Stimulated activated CD4-positive, alpha-beta T cell treated with anti-CD3 and anti-CD28 coated beads, Interleukin-12 subunit alpha, Interleukin-12 subunit beta, amount 100 ng/mL, for 48 hours (primary cell): ENCODE data around the gene ARSH.
"Not testable (repeated sequence)": the region's sequence is repeated elsewhere in the genome, so short reads cannot be mapped to it uniquely, and the experiment has no call there.

Source experiments
- DNase-seq, 3 donors: peaks; one replicate each; pipeline ENCODE4 v3.0.0-alpha.2; 2020; ENCODE audit warnings: low read depth in 2 of 3, low spot score in 1 of 3

ARSH gene, protein sequence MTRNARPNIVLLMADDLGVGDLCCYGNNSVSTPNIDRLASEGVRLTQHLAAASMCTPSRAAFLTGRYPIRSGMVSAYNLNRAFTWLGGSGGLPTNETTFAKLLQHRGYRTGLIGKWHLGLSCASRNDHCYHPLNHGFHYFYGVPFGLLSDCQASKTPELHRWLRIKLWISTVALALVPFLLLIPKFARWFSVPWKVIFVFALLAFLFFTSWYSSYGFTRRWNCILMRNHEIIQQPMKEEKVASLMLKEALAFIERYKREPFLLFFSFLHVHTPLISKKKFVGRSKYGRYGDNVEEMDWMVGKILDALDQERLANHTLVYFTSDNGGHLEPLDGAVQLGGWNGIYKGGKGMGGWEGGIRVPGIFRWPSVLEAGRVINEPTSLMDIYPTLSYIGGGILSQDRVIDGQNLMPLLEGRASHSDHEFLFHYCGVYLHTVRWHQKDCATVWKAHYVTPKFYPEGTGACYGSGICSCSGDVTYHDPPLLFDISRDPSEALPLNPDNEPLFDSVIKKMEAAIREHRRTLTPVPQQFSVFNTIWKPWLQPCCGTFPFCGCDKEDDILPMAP

DNA sequence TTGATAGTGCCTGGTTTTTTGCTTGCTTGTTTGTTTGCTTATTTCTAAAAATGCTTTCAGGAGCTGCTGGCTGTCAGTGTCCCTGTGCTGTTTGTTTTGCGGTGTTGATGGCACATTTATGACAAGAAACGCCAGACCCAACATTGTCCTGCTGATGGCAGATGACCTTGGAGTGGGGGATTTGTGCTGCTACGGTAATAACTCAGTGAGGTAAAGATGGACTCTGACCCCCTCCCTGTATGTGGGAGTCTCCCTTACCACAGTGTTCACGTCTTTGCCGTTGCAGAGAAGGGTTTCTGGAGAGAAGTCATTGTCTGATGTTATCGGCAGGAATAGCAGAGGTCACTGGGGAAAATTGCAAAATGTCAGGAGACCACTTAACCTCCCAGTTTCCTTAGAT is at the start of gene ARSH:
TSS of gene ARSH (plus strand) at position 52 of the 400 bp plus-strand sequence. CDS start at position 119, 67 bp downstream.
- DNase-seq: no peak

DNA sequence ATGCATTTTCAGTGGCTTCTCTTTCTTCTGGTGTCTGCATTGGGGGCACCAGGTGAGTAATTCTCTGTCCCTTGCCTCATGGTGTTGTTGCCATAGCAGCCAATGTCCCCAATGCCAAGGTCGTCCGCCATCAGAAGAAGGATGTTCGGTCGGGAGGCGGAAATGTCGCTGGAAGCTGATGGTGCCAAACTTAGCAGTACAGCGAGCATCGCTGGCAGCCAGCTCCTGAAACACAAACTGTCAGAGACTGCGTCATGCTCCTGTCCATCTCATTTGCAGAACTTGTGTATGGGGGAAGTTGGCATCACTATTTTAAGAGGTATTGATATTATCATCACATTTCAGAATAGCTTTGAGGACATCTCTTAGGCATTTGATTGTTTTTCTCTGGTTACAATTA is 48.1 kb upstream of the ARSH start:
- no peak for DNase-seq

DNA sequence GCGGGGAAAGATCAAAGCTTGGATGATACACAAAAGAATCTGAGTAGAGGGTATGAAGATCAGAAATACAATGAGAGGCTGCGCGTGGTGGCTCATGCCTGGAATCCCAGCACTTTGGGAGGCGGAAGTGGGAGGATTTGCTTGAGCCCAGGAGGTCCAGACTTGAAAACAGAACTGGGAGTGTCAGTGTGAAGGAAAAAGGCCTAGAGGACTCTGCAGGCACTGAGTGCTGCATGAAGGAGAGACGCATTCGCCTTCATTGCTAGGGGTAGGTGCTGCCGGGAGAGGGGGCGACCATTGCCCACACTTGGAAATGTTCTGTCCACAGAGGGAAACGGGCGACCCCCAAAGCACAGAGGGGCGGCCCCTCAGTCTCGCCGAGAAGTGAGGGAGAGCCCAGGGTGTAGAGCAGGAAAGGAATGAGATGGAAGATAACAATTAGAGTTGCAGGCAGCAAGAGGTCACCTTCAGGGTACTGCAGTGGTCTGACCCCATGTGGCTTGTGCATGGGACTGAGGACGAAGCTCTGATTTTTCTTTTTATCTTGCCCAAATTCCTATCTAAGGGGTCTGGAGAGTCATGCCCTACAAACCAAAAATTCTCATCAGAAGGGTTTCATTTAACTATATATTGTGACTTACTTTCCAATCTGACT is 45.4 kb upstream of the ARSH start:
- no peak for DNase-seq

DNA sequence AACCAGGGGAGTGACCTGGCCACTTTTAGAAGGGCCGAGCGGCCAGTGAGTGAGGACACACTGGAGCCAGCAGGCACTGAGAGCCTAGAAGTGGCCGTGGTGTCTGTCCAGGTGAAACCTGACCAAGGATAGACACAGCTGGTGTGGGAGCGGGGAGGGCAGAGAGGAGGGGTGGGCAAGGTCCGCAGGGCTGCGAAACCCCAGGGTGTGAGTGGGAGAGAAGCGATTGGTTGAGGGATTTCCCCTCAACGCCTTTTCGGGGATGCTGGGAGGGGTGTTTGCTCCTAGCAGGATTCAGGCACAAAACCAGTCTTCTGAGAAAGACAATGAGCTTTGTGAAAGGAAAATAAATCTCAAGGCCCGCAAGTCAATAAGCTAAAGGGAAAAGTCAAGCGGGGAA is 44.0 kb upstream of the ARSH start:
- DNase-seq: no peak

DNA sequence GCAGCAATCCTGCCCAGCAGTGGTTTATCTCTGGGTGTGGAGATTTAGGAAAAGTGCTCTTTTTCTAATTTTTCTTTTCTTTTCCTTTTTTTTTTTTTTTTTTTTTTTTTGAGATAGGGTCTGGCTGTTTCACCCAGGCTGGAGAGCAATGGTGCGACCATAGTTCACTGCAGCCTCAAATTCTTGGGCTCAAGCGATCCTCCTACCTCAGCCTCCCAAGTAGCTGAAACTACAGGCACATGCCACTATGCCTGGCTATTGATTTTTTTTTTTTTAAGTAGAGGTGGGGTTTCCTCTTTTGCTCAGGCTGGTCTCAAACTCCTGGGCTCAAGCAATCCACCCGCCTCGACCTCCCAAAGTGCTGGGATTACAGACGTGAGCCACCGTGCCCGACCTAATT is 42.9 kb upstream of the ARSH start:
- DNase-seq: not testable (repeated sequence)

DNA sequence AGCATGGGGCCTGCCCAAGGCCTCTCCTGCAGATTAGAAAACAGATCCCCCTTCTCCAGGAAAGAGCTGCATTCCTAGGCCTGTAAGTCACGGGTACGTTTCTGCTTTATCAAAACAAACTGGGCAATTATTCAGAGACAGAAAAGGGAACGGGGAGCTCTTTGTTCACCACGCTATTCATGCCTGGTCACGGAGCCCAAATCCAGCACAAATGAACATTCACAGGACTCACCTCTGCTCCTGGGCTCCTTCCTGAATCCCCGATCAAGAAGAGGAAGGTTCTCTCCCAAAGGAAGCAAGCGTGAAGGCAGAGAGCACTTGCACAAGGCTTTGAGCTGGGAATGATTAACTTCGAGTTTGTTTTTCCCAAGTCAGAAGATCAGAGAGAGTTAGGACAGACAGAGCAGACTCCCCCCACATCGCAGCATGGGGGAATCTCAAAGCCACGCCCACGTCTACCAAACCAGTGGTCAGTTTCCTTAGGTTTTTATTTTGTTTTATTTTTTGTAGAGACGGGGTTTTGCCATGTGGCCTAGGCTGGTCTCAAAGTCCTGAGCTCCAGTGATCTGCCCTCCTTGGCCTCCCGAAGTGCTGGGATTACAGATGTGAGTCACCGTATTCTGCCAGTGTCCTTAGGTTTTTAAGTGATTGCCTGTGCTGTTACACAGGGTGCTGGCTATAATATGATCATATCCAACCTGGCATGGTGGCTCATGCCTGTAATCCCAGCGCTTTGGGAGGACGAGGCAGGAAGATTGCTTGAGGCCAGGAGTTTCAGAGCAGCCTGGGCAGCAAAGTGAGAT is 42.2 kb upstream of the ARSH start:
- DNase-seq: not testable (repeated sequence)

DNA sequence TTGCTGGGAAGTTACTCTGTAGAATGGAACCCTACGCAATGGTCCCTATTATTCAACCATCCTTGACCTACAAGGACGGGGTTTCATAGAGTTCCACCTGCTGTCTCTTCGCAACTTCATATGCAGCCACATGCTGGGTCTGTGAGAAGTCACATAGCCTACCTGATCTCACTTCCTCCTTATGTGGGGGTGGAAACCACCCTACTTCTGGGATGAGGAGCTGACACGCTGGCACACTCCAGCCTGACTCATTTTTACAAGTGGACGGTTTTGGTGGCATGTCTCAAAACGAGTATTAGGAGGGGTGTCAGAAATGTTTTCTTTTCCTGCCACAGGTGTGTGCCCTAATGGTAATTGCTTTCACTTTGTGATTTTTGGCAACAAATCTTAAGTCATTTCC is 40.4 kb upstream of the ARSH start:
- DNase-seq: peak in 1 of 3 donors; percentile 3

DNA sequence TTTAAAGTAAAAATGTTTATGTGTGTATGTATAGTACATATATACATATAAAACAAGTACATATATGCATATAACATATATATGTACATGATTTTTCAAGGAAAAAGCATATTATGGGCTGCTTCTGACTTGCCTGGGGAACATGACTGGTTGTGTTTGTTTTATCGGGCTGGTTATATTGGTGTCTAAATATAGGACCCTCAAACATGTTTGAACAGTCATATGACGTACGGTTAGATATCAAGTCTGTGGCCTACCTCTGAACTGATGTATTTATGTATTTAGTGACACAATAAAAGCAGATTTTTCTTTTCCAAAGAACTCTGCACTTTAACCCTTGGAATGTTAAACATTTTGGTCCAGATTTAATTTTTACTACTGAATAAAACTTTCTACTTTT is 39.3 kb upstream of the ARSH start:
- no peak for DNase-seq

DNA sequence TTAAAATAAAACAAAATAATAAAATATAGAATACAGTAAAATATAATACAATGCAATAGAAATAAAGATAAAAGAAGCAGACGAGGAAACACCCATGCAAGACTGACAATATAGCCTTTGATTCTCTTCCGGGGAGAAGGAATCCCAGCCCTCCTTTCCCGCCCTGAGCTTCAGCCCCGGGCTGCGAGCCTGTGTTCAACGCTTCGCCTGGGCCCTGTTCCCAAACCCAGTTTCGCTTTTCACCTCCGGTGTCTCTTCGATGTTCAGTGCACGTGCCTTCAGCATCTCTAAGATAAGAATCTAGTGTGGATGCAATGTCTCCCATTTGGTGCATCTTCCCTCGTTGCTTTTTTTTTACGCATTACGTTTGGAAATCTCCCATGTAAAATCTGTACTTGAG is 38.8 kb upstream of the ARSH start:
- no peak for DNase-seq

DNA sequence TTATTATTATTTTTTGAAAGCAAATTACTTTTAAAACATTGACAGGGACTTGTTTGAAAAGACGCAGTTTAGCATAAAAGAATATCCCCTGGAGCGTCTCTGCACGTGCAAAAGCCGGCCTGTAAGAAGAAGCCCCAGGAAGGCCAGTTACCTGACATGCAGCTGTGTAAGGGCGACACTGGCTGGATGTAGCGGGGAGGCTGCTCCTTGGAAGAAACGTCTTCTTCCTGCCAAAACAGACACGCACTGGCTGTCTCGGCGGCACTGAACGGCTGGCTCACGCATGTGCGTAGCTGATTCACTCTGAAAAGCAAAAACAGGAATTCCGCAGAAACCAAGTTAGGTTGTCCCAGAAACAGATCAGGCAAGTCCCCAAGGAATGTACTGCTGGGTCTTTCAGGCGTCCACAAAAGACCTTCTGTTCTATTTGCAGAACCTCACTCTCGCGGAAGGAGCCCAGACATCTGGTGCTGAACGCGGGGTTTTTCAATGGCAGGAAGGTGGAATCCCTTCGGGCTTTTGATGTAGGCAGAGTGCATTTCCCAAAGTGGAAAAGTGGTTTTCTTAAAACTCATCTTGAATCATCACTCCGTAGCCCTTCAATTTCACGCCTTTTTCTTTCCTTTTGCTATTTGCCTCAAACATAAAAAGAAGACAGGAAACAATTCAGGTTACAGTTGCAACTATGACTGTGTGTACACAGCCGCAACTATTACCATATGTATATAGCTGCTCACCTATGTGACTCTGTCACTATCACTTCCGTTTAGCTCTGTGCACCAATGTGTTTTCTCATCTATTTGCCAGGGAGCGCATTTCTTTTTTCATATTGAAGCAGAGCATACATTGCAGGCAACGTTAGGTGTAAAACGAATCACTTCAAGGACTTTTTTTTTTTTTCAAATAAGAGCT is 38.1 kb upstream of the ARSH start:
- DNase-seq: peak in 2 of 3 donors; percentile 2 to 8

DNA sequence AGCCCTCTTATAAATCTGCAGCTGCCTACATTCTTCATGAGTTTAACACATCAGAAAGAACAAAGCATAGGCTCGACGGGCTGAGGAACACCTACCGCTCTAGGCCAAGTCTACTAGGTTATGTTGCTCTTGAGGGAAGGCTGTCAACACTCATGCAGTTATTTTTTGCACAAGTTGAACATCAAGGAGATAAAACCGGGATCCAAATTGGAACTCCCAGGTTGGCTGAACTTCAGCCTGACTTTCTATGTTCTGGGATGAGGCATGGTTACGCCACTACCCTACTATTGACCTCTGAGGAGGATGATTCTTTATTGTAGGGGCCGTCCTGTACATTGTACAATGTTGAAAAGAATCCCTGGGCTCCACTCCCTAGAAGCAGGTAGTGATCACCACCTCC is 37.3 kb upstream of the ARSH start:
- DNase-seq: no peak

DNA sequence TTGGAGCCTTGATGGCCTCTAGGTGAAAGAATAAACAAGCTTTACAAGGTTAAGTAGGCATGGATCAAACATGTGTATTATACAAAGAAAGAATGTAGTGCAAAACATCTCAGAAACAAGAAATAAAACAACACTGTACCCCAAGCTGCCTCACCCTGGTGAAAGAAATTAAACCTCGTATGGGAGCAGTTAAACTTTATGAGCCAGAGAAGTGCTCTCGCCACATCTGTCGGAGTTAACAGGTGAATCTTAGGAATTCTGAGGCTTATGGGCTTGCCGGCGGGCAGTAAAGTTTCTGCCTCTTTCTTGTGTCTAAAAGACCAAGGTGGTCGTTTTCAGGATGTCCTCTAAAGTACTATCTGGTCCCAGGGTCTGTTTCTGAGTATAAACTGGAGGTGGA is 34.0 kb upstream of the ARSH start:
- no peak for DNase-seq

DNA sequence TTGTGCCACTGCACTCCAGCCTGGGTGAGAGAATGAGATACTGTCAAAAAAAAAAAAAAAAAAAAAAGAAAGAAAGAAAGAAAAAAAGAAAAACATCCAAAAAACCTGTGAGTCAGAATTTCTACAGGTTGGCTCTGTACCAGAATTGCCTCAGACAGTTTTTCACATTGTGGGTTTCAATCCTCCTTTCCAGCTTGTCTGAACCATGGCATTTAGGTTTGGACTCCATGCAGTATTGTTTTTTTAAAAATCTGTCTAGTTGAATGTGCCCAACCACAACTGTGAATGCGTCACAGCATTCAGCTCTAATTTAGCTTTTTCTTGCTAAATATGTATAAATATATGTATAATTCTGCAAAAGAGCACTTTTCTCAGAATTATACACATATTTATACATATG is 31.4 kb upstream of the ARSH start:
- no peak for DNase-seq

DNA sequence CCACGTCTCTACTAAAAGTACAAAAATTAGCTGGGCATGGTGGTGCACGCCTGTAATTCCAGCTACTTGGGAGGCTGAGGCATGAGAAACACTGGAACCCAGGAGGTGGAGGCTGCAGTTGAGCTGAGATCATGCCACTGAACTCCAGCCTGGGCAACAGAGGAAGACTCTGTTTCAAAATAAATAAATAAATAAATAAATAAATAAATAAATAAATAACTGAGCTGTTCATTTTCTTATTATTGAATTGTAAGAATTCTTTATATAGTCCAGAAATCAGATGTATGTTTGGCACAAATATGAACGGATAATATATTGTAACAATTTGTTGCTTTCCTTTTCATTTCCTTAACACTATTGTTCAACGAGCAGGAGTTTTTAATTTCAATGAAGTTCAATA is 27.7 kb upstream of the ARSH start:
- not testable (repeated sequence) for DNase-seq

DNA sequence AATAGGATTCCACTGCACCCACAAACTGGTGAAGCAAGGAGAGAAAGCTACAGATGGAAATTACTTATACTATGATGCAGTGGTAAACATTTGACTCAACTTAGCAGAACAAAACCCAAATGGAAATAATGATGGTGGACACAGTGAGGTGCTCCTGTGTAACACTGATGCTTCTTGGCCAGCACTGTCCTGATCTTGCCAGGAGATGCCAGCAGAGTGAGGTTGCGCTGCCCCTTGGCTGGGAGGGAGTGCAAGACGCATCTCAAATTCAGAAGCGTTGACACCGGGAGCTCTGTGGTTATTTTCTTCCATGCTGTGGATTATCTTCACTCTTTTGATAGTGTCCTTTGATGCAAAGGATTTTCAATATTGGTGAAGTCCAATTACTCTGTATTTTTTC is 22.0 kb upstream of the ARSH start:
- DNase-seq: no peak

DNA sequence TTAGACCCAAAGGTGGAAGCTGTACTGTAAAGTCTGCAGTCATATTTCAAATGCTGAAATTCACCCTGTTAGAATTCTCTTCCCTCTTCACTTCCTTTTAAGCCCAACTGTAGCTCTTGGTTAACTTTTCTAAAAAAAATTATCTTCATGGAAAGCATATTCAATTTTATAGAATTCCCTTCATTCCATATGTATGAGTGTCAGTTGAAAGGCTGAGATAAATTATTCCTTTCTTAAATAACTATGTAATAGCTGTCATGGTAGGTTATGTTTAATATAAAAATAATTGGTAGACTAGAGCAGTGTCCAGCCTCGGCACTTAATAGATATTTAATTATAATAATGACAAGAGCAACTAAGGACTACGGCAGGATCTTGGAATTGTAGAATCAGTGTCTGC is 16.8 kb upstream of the ARSH start:
- no peak for DNase-seq

DNA sequence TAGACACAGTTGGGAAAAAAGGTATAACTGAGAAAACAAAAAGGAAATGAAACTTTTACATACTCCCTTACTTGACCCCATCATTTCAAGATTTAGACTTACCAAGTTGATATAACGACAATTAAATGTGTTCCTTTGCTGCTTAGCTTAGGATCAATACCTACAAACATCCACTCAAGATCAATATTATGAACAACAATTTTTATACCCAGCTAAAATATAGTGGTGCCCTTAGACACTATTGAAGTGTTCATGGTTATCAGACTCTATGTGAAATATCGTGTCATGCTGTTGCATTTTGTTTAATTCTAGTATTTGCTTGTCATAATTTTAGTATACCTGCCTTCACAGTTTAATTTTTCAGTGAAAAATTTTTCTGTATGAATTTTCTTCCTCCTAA is 4.2 kb downstream of the ARSH start:
- DNase-seq: no peak

DNA sequence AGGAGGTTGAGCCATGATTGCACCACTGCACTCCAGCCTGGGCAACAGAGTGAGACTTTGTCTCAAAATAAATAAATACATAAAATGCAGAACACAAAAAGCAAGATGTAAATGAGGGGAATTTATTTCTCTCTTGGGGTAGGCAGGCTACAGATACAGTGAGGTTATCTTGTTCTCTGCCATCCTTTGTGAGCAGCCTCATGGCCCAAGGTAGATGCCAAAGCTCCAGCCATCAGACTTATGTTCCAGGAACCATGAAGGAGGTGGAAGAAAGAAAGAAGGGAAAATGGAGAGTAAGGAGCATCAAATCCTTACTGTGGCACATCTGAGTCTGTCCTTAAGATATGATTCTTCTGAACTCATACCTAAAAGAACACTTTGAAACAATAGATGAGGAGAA is 11.1 kb downstream of the ARSH start:
- no peak for DNase-seq

DNA sequence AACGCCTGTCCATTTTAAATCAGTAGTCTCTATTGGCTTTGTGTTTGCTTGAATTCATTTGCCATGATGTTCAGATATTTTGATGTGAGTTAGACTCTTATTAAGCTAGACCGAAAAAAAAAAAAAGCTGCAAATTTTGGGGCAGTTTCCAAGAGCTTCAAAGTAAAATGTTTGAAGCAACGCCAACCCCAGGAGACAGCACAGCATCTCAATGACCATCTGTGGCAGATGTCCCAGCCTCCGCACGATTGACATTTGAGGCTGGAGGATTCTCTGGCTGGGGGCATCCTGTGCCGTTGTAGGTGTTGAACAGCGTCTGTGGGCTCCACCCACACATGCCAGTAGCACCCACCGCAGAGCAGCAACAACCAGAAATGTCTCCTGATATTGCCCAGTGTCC is 17.8 kb downstream of the ARSH start:
- DNase-seq: no peak

DNA sequence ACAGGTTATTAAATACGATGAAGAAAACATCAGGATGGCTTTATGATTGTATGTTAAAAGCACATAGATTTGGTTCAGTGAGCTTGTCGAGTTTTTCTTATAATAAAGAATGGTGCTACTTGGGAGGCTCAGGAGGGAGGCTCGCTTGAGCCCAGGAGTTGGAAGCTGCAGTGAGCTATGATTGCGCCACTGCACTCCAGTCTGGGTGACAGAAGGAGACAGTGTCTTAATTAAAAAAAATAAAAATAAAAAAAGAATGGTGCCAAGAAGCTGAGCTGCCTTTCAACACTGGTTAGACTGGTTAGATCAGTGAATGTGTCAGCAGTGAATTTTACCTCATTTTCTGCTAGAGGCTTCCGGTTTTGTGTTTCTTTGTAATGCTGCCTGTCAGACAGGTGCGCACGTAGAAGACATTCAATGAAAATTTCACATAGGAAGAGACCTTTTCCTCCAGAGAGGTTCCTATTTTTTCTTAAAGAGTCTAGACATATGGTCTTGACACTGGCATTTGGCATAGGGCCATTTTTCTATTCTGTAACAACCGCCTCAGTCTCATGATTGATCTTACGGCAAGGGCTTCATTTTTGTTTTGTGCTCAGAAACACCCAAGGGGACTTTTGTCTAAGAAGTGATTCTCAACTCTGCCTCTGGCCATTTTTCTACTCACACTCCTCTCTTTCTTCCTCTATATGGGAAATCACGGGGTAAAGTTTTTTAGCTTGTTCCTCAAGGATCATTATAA is 19.9 kb downstream of the ARSH start:
- DNase-seq: no peak
